Measurements from ENCODE around the gene CBLB. TPM values are rescaled to one million over a fixed set of nuclear protein-coding genes. Genes with fewer than 3 reads are reported as not detected.

CBLB gene
- total RNA-seq, 1 experiment from 2014 or later, result 8.6 TPM

DNA sequence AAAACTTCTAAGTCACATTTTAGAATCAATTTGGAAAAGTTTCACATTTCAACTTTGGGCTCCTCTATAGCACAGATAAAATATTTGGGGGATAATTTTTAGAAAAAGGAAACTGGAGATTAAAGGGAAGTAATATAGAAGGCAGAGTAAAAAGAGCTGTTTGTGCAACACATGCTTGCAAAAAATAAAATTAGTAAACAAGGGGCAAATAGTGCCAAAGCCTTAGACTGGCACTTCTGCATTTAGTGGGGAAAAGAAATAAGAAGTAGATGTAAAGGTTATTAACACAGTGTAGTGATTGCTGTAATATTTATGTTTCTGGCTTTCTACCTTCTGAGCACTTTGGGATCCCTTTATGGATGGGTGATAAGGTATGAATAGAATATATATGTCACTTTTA, 246.6 kb downstream of the CBLB start:
- ChIA-PET CTCF (no interaction called here), POLR2A (no interaction called here)
- in situ Hi-C loops (cut with HindIII; ENCODE audit: low pct_unique_long_range_greater_than_20kb, low sequenced_read_pairs), result no loop called here
- no peak for DNase-seq (ENCODE audit: low read depth, low spot score)
- intact Hi-C loops (cut with micrococcal nuclease; ENCODE audit: unreplicated experiment), result no loop called here
- H3K36me3 ChIP-seq (ENCODE audit: control insufficient read depth, insufficient read depth, low read length), result no peaks in the 10 kb centered on the region
- H3K4me3 ChIP-seq (ENCODE audit: low read depth in 2 of 2, low read length in 2 of 2), result no peak overlapping the region
- no peak overlapping the region for H3K27ac ChIP-seq (ENCODE audit: low read length)
- no peak for ATAC-seq
- no peak for TF ChIP-seq SIN3A (IDR thresholded peaks at IDR 0.05; ENCODE audit: borderline replicate concordance, insufficient read depth, low read depth, low read length)
- no peak for TF ChIP-seq POLR2AphosphoS5 (IDR thresholded peaks at IDR 0.05; ENCODE audit: low read depth, low read length)
- no peak for TF ChIP-seq CTCF (IDR thresholded peaks at IDR 0.05)
- no peak for TF ChIP-seq TCF7L2 (IDR thresholded peaks at IDR 0.05; ENCODE audit: low read depth, low read length)
- no peaks in the 10 kb centered on the region for H3K4me1 ChIP-seq (ENCODE audit: control insufficient read depth, insufficient read depth, low read length)
- H3K9me3 ChIP-seq (ENCODE audit: control insufficient read depth, insufficient read depth, low read depth, low read length), result no peaks in the 10 kb centered on the region
- BruUV-seq (replicated peaks), result no TSS peak
- no peaks in the 10 kb centered on the region for H3K27me3 ChIP-seq (ENCODE audit: control insufficient read depth, insufficient read depth, low read length)

DNA sequence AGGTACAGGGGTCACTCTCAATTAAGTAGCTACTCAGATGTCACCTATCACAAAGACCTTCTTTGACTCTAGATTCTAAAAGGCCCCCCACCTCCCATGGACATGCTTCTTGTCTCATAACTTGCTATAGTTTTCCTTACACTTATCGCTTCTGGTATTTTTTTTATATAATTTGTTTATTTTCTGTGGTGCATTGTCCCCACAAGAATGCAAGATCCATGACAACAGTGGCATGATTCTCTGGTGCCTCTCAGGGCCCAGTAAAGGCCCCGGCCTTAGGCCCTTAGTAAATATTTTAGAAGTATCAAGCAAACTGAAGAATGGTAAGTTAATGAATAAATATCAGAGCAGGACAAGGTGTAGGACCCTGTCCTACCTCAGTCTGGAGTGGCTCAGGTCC, 248.6 kb downstream of the CBLB start:
- CTCF ChIA-PET, result no interaction called here
- POLR2A ChIA-PET, result no interaction called here
- no TSS peak for BruUV-seq (replicated peaks)

More for the DNA sequence above, 248.6 kb downstream of the CBLB start:
- Histone ChIP-seq H3K4me3 (ENCODE audit: low read depth in 2 of 2, low read length in 2 of 2) (no peak overlapping the region), H3K9me3 (ENCODE audit: control insufficient read depth, insufficient read depth, low read depth, low read length) (no peaks in the 10 kb centered on the region), H3K36me3 (ENCODE audit: control insufficient read depth, insufficient read depth, low read length) (no peaks in the 10 kb centered on the region), H3K4me1 (ENCODE audit: control insufficient read depth, insufficient read depth, low read length) (no peaks in the 10 kb centered on the region), H3K27me3 (ENCODE audit: control insufficient read depth, insufficient read depth, low read length) (no peaks in the 10 kb centered on the region), H3K27ac (ENCODE audit: low read length) (no peak overlapping the region)
- intact Hi-C loops (cut with micrococcal nuclease; ENCODE audit: unreplicated experiment), result no loop called here
- TF ChIP-seq TCF7L2 (IDR thresholded peaks at IDR 0.05; ENCODE audit: low read depth, low read length), result no peak
- no peak for TF ChIP-seq CTCF (IDR thresholded peaks at IDR 0.05)
- no peak for TF ChIP-seq POLR2AphosphoS5 (IDR thresholded peaks at IDR 0.05; ENCODE audit: low read depth, low read length)
- TF ChIP-seq SIN3A (IDR thresholded peaks at IDR 0.05; ENCODE audit: borderline replicate concordance, insufficient read depth, low read depth, low read length), result no peak
- TF ChIP-seq REST (IDR thresholded peaks at IDR 0.05; ENCODE audit: insufficient read depth in 1 of 2, low read depth in 2 of 2, low read length in 1 of 2), result no peak
- no peak for DNase-seq (ENCODE audit: low read depth, low spot score)
- ATAC-seq, result no peak
- in situ Hi-C loops (cut with HindIII; ENCODE audit: low pct_unique_long_range_greater_than_20kb, low sequenced_read_pairs), result no loop called here
